ENCODE measurements around the gene PATJ.
"Not testable (repeated sequence)": the region's sequence is repeated elsewhere in the genome, so short reads cannot be mapped to it uniquely, and the experiment has no call there.

PATJ gene

DNA sequence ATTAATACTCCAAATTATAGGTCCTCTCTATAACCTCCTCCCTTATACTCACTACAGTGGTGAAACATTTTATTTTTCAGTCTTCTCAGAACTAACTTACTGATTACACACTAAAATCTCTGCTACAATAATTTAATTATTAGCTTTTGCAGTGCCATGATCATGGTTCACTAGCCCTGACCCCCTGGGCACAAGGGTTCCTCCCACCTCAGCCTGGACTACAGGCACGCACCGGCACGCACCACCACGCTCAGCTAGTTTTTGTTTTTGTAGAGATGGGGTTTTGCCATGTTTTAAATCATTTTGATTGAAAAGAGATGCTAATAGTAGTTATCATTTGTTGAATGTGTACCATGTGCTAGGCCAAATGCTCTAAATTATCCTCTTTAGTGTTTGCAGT, 6.3 kb downstream of the PATJ start:
- no peak for DNase-seq (ENCODE audit: low read depth)

DNA sequence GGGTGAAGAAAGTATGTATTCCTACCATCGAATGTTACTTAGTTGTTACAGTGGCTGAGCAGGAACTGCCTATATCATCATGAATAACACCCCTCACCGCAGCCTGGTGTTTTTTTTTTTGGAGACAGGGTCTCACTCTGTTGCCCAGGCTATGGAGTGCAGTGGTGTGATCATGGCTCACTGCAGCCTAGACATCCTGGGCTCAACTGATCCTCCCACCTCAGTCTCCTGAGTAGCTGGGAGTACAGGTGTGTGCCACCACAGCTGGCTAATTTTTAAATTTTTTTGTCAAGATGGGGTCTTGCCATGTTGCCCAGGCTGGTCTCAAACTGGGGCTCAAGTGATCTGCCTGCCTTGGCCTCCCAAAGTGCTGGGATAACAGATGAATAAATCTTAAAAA, 7.3 kb downstream of the PATJ start:
- no peak for DNase-seq (ENCODE audit: low read depth)

DNA sequence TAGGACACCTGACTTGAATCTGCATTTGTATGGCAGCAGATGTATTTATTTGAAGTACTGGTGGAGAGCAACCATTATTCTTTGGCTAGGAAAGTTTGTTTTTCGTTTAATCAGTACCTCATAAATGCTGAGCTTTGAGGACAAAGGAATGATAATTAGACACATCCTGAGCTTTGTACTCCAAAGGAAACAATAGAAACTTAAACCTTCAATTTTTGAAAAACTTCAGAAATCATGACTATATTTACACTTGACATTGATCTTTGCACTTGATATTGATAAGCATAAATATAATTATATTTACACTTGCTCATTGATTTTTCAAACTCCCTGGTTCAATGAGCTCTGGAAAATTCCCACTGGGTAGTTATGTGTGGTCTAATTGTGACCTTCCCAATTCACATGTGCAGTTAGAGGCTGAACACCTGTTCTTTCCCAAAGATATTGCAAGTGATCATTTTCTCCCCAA, 10.7 kb downstream of the PATJ start:
- DNase-seq (ENCODE audit: low read depth), result no peak

- DNase-seq (ENCODE audit: low read depth), result no peak
These were observed 11.8 kb downstream of the PATJ start for GRCh38 chr1:61753998-61754508.

DNA sequence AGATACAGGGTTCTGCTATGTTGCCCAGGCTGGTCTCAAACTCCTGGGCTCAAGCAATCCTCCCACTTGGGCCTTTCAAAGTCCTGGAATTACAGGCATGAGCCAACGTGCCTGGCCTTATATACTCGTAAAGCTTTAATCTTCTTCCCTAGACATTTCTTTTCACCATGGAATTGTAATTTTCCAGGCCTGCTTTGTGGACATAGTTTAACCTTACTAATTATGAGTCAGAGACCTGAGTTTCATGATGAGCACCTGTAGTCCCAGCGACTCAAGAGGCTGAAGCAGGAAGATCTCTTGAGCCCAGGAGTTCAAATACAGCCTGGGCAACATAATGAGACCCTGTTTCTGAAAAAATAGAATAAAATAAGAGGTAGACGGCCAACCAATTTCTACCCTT, 12.3 kb downstream of the PATJ start:
- no peak for DNase-seq (ENCODE audit: low read depth)

- DNase-seq (ENCODE audit: low read depth), result no peak
These were observed 14.5 kb downstream of the PATJ start for GRCh38 chr1:61756773-61757172.

GRCh38 chr1:61757950-61758349, 15.7 kb downstream of the PATJ start:
- no peak for DNase-seq (ENCODE audit: low read depth)

DNA sequence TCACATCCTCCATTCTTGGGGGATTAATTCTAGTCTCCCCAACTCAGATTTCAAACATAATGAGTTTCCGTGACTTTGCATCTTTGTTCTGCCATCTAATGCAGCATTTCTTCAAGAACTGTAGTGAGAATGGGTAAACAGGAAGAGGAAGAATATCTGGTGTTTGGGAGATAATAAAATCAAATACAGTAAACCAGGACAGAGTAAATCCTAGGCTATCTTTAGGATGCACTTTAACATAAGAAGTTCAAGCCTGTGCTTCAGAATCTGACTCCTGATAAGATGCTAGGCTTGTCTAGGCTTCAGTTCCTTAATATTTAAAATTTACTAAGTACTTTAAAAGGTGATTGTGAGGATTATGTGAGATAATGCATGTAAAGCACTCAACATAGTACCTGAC, 27.9 kb downstream of the PATJ start:
- no peak for DNase-seq (ENCODE audit: low read depth)

DNA sequence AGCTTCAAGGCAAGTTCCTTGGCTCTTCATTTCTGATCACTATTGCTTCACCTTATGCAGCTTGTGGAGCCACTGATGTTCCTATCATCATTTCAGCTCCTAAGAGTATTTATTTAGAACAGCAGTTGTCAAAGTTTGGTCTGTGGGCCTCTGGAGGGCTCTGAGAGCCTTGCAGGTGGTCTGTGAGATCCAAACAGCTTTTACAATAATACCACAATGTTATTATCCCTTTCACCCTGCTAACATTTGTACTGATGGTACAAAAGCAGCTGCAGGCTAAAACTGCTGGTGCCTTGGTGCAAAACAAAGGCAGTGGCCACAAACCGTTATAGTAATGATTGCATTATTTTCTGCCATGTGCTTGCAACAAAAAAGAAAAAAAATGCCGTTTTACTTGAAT, 33.8 kb downstream of the PATJ start:
- no peak for DNase-seq (ENCODE audit: low read depth)

DNA sequence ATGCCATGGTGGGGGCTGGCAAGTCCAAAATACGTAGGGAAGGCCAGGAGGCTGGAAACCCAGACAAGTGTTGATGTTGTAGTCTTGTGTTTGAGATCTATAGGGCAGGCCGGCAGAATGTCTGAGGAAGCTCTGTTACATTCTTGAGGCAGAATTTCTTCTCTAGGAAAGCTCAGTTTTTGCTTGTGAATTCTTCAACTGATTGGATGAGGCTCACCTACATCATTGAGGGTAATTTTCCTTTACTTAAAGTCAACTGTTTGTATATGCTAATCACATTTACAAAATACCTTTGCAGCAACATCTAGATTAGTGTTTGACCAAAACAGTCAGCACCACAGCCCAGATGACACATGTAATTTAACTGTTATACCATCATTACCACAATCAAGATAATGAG, 37.0 kb downstream of the PATJ start:
- DNase-seq (ENCODE audit: low read depth), result no peak

GRCh38 chr1:61781151-61781550, 38.9 kb downstream of the PATJ start:
- DNase-seq (ENCODE audit: low read depth), result no peak

DNA sequence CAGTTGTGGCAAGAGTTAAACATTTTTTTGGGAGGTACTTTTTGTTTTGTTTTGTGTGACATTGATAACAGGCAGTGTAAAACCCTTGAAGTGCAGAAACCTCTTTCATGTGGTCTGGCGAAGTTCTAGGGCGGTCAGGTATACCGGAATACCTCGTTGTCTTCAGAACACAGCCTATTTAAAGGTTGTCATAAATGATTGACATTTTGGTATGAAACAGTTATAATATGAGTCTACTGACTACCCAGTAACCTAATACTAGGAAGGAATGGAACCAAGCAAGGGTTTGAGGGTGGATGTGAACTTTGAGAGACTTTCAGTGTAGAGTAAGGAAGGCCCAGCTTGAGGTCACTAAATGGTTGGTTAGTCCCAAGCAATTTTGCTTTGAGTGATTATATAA, 40.5 kb downstream of the PATJ start:
- DNase-seq (ENCODE audit: low read depth), result peak; percentile 39

- DNase-seq (ENCODE audit: low read depth), result no peak
These were observed 42.4 kb downstream of the PATJ start for GRCh38 chr1:61784726-61785125.

DNA sequence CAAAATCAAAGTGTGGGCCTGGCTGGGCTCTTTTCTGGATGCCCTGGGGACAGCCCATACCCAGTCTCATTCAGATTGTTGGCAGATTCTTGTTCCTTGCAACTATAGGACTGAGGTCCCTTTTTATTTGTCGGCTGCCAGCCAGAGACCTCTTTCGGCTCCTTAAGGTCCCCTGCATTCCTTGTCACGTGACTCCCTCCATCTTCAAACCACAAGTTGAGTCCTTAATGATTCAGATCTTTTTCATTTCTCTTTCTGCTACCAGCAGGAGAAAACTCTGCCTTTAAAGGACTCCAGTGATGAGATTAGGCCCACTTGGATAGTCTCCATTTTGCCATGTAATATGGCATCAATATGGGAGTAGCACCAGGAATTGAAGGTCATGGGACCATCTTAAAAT, 48.6 kb downstream of the PATJ start:
- no peak for DNase-seq (ENCODE audit: low read depth)

DNA sequence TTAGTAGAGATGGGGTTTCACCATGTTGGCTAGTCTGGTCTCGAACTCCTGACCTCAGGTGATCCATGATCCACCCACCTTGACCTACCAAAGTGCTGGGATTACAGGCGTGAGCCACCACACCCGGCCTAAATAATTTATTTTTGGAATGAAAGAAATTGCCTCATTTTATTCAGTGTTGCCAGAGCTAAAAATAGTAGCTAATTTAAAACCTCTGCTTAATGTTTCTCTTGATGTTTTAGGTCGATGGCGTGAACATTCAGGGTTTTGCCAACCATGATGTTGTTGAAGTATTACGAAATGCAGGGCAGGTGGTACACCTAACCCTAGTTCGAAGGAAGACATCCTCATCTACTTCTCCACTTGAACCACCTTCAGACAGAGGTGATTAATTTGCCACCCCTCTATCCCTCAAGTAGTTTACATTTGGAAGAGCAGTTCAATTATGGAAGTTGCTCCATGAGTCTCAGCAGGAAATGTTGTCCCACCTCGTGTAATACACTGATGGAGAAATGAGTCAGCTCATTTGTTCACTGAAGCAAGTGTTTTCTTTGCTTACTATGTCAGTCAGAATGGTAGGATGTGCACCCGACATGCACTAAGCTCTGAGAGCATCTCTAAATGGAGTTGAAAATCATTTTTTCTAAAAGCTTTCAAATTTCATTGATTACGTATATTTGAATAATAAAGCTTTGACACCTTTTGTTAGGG, 54.9 kb downstream of the PATJ start:
- DNase-seq (ENCODE audit: low read depth), result no peak

DNA sequence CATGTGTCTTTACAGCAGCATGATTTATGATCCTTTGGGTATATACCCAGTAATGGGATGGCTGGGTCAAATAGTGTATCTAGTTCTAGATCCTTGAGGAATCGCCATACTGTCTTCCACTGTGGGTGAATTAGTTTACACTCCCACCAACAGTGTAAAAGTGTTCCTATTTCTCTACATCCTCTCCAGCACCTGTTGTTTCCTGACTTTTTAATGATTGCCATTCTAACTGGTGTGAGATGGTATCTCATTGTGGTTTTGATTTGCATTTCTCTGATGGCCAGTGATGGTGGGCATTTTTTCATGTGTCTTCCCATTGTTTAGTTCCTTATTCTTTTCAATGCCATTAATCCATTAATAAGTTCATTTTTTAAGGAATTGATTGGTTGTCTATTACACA, 58.8 kb downstream of the PATJ start:
- not testable (repeated sequence) for DNase-seq (ENCODE audit: low read depth)

DNA sequence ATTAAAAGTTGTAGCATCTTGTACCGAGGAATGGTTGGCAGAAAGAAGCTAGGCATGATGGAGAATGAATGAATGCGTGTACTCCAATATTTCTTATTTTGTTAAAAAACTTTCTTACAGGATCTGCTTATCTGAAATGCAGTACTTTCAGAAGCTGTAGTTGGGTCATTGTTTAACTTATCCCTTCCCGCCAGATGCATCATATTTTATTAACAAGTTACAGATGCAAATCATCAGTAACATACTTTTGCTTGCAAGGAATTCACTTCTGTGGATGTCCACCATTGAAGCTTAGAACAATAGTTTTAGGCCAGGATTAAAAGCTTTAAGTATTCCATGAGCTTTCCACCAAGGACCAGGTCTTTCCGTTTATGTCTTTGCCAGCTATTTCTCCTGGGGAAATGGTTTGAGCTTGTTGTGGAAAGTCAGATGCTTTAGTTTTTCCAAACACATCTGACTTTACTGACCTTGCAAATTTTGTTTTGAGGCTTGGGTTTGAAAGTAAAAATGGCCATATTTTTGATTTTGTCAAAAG, 65.4 kb downstream of the PATJ start:
- DNase-seq (ENCODE audit: low read depth), result no peak

DNA sequence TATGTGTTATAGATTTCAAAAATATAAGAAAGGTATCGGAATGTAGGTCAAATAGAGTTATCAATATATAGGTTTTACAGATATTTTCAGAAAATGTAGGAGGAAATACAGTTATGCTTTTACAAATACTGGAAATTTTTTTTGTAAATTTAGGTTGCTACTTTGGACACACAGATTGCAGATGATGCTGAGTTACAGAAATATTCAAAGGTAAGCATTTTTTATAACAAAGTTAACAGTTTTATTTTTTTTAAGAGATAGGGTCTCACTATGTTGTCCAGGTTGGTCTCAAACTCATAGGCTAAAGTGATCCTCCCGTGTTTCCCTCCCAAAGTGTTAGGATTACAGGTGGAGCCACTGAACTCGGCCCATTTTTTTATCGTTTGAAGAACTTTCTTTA, 66.0 kb downstream of the PATJ start:
- DNase-seq (ENCODE audit: low read depth), result no peak

- no peak for DNase-seq (ENCODE audit: low read depth)
These were observed 66.7 kb downstream of the PATJ start for GRCh38 chr1:61808968-61809367.

- no peak for DNase-seq (ENCODE audit: low read depth)
These were observed 70.6 kb downstream of the PATJ start for GRCh38 chr1:61812916-61813315.

DNA sequence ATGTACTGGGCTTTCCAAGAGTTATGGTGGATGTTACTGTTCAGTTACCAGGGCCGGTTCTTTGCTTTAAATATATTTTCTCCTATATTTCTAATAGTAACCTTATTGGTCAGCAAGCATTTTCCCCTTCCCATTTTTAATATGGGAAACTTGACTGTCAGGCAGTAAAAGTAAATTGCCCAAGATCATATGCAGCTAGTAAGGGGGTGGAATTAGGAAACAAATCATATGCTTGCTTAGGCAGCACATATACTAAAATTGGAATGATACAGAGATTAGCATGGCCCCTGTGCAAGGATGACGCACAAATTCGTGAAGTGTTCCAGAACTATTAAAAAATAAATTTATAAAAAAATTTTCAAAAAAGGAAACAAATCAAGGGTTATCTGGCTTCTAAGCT, 73.9 kb downstream of the PATJ start:
- no peak for DNase-seq (ENCODE audit: low read depth)

GRCh38 chr1:61818992-61819391, 76.7 kb downstream of the PATJ start:
- DNase-seq (ENCODE audit: low read depth), result no peak

- no peak for DNase-seq (ENCODE audit: low read depth)
These were observed 77.1 kb downstream of the PATJ start for GRCh38 chr1:61819421-61819820.

- DNase-seq (ENCODE audit: low read depth), result no peak
These were observed 83.1 kb downstream of the PATJ start for GRCh38 chr1:61825393-61825792.

All from stimulated activated CD4-positive, alpha-beta T cell treated with anti-CD3 and anti-CD28 coated beads, Interleukin-2, amount 100 ng/mL, for 4 hours (primary cell).